Chondrocyte (in vitro differentiated cells): ENCODE data around the gene ISM1. TPM values are rescaled to one million over a fixed set of nuclear protein-coding genes. Genes with fewer than 3 reads are reported as not detected.

Experiments
- DNase-seq: peaks from one replicate; pipeline ENCODE4 v3.0.0; 2021; ENCODE audit warnings: mixed read lengths, low spot score
- H3K27ac Mint-ChIP-seq: one replicate; pipeline ENCODE4 v1.8.0; 2021; ENCODE audit warnings: mild to moderate bottlenecking, moderate library complexity, mixed read lengths; ENCODE audit not compliant: unreplicated experiment
- H3K27me3 Mint-ChIP-seq: 2 replicates; pipeline ENCODE4 v1.8.0; 2021; ENCODE audit warnings: low read depth, mixed read lengths
- H3K36me3 Mint-ChIP-seq: 2 replicates; pipeline ENCODE4 v1.8.0; 2021; ENCODE audit warnings: low read depth, mixed read lengths
- H3K4me1 Mint-ChIP-seq: 2 replicates; pipeline ENCODE4 v1.8.0; 2021; ENCODE audit warnings: low read depth, mild to moderate bottlenecking, mixed read lengths
- H3K4me3 Mint-ChIP-seq: one replicate; pipeline ENCODE4 v1.8.0; 2021; ENCODE audit warnings: mild to moderate bottlenecking, moderate library complexity, mixed read lengths; ENCODE audit not compliant: unreplicated experiment
- H3K9me3 Mint-ChIP-seq: 2 replicates; pipeline ENCODE4 v1.8.0; 2021; ENCODE audit warnings: low read depth, mixed read lengths
- CTCF ChIP-seq: fragments of 200-600 bp; sonication (generic); IDR thresholded peaks from 2 replicates; pipeline ENCODE4 v1.5.0; 2021; ENCODE audit warnings: antibody characterized with exemption, mild to moderate bottlenecking, moderate library complexity
- total RNA-seq: library from RNA; stranded (reverse); gene quantifications from 3 replicates; pipeline ENCODE4 v1.2.1, GENCODE V29; 2021

ISM1 gene
- total RNA-seq, 1 donor from 2014 or later: 1.2 TPM

- no peaks in the 10 kb centered on the region for H3K4me1 Mint-ChIP-seq
- peaks cover 13% of the 10 kb centered on the region for H3K9me3 Mint-ChIP-seq
- H3K36me3 Mint-ChIP-seq: peaks cover 4% of the 10 kb centered on the region
- peaks cover 20% of the 10 kb centered on the region for H3K27me3 Mint-ChIP-seq
- H3K4me3 Mint-ChIP-seq: no peak overlapping the region
- H3K27ac Mint-ChIP-seq: no peak overlapping the region
- no peak for TF ChIP-seq CTCF
- no peak for DNase-seq
Measured at GRCh38 chr20:13186043-13186774, 34.9 kb upstream of the ISM1 start.

DNA sequence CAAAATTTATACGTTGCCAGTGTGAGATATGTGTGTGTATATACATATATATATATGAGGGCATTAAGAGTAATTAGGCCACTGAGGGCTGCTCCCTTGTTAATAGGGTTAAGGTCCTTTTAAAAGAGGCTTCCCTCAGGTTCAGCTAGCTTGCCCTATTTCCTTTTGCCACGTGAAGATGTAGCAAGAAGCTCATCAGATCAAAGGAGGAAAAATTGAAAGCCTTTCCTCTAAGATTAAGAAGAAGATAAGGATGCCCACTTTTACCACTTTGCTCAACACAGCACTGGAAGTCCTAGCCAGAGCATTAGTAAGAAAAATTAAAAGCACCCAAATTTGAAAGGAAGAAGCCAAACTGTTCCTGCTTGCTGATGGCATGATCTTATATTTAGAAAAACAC lies 33.2 kb upstream of the ISM1 start:
- no peak for DNase-seq
- Mint-ChIP-seq H3K4me1 (no peaks in the 10 kb centered on the region), H3K9me3 (peaks cover 13% of the 10 kb centered on the region), H3K27me3 (peaks cover 14% of the 10 kb centered on the region), H3K27ac (no peak overlapping the region), H3K36me3 (peaks cover 4% of the 10 kb centered on the region), H3K4me3 (no peak overlapping the region)
- TF ChIP-seq CTCF: no peak

DNA sequence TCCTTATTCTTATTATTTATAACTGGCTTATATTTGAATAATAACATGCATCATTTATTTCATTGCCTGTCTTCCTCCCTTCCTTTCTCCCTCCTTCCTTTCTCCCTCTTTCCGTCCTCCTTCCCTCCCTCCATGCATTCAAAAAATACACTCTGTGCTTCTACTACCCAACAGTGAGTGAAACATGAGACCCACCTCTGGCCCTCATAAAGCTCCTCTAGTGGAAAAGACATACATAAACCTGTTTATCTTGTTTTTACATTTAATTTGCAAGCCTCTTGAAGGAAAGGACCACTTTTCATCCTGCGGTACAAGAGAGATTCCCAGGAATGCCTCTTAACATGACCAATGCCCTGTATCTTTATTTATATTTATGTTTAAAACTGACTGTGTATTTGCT lies 21.8 kb upstream of the ISM1 start:
- DNase-seq: no peak
- no peak for TF ChIP-seq CTCF
- Mint-ChIP-seq H3K27ac (no peak overlapping the region), H3K4me1 (no peaks in the 10 kb centered on the region), H3K36me3 (no peaks in the 10 kb centered on the region), H3K9me3 (no peaks in the 10 kb centered on the region), H3K27me3 (peaks cover 5% of the 10 kb centered on the region), H3K4me3 (no peak overlapping the region)

- H3K9me3 Mint-ChIP-seq: no peaks in the 10 kb centered on the region
- no peak for TF ChIP-seq CTCF
- peaks cover 9% of the 10 kb centered on the region for H3K27me3 Mint-ChIP-seq
Measured at GRCh38 chr20:13200767-13201500, 20.1 kb upstream of the ISM1 start.

GRCh38 chr20:13202565-13202964 lies 18.5 kb upstream of the ISM1 start:
- no peaks in the 10 kb centered on the region for H3K9me3 Mint-ChIP-seq
- no peaks in the 10 kb centered on the region for H3K4me1 Mint-ChIP-seq
- no peak overlapping the region for H3K4me3 Mint-ChIP-seq
- H3K36me3 Mint-ChIP-seq: peaks cover 2% of the 10 kb centered on the region
- peaks cover 9% of the 10 kb centered on the region for H3K27me3 Mint-ChIP-seq
- TF ChIP-seq CTCF: no peak
- DNase-seq: no peak
- H3K27ac Mint-ChIP-seq: no peak overlapping the region

More at GRCh38 chr20:13200767-13201500, 20.1 kb upstream of the ISM1 start:
- Mint-ChIP-seq H3K27ac (no peak overlapping the region), H3K4me1 (no peaks in the 10 kb centered on the region), H3K36me3 (peaks cover 2% of the 10 kb centered on the region), H3K4me3 (no peak overlapping the region)
- no peak for DNase-seq
